H1 (cell line): ENCODE results near the gene JAG1. TPM values are rescaled to one million over a fixed set of nuclear protein-coding genes. Genes with fewer than 3 reads are reported as not detected.

Experiments used
- CTCF ChIA-PET: fragments of 300-600 bp; sonication (Branson Sonifier 250); formaldehyde crosslinking; loops from one replicate; lab custom pipeline; 2021; ENCODE audit not compliant: partially characterized antibody; lab: Charles Lee
- POLR2A ChIA-PET: fragments of 300-600 bp; sonication (Branson Sonifier 250); formaldehyde crosslinking; loops from one replicate; lab custom pipeline; 2021; ENCODE audit warnings: inconsistent platforms; ENCODE audit not compliant: partially characterized antibody; lab: Charles Lee
- DNase-seq, 2 experiments: peaks; one replicate each; pipeline versions ENCODE4 v3.0.0 to v3.0.0-alpha.2; 2010 to 2022; ENCODE audit warnings: low spot score in 2 of 2, low read depth in 1 of 2, mixed read lengths in 1 of 2
- FAIRE-seq: peaks from 2 replicates; lab custom pipeline; 2011; peaks lifted over from hg19 to GRCh38; lab: Jason Lieb, UNC
- H2AFZ ChIP-seq: 2 replicates; pipeline ENCODE4 v1.8.1; 2012; ENCODE audit warnings: low read length, inconsistent platforms
- H2AK5ac ChIP-seq: 2 replicates; pipeline ENCODE4 v1.6.1; 2013; ENCODE audit warnings: low read depth, low read length
- H2BK120ac ChIP-seq: replicated peaks from 2 replicates; pipeline ENCODE3; 2013; ENCODE audit warnings: low read depth, low read length, inconsistent platforms
- H2BK12ac ChIP-seq: 2 replicates; pipeline ENCODE4 v1.6.1; 2013; ENCODE audit warnings: low read depth, low read length
- H2BK15ac ChIP-seq: 2 replicates; pipeline ENCODE4 v1.6.1; 2013; ENCODE audit warnings: low read length
- H2BK20ac ChIP-seq: 2 replicates; pipeline ENCODE4 v1.6.1; 2013; ENCODE audit warnings: low read length
- H2BK5ac ChIP-seq: 2 replicates; pipeline ENCODE4 v1.6.1; 2013; ENCODE audit warnings: low read depth, low read length
- H3K14ac ChIP-seq: 2 replicates; pipeline ENCODE4 v1.6.1; 2013; ENCODE audit warnings: inconsistent platforms; ENCODE audit not compliant: insufficient read length
- H3K18ac ChIP-seq: 2 replicates; pipeline ENCODE4 v1.6.1; 2013; ENCODE audit warnings: low read length; ENCODE audit errors: extremely low read depth
- H3K23ac ChIP-seq: 2 replicates; pipeline ENCODE4 v1.6.1; 2013; ENCODE audit warnings: inconsistent platforms; ENCODE audit not compliant: insufficient read length
- H3K23me2 ChIP-seq: 2 replicates; pipeline ENCODE4 v1.6.1; 2013; ENCODE audit warnings: low read depth, low read length
- H3K27ac ChIP-seq: 2 replicates; pipeline ENCODE4 v1.6.1; 2011; ENCODE audit warnings: low read depth, low read length, inconsistent platforms
- H3K27me3 ChIP-seq, 4 experiments: replicated peaks in 1 of 4; 1 replicate in 1 of 4; 2 replicates in 3 of 4; pipeline versions ENCODE4 v1.6.1 to v1.8.1; 2011 to 2013; ENCODE audit warnings: low read length in 3 of 4, mild to moderate bottlenecking in 3 of 4, inconsistent platforms in 2 of 4, mixed read lengths in 2 of 4, moderate library complexity in 1 of 4; ENCODE audit not compliant: control insufficient read depth in 3 of 4, insufficient read depth in 3 of 4; ENCODE audit errors: extremely low read depth in 1 of 4
- H3K36me3 ChIP-seq, 4 experiments: 2 replicates each; pipeline versions ENCODE4 v1.6.1 to v1.8.1; 2011 to 2013; ENCODE audit warnings: mild to moderate bottlenecking in 4 of 4, low read length in 3 of 4, moderate library complexity in 2 of 4, control low read depth in 1 of 4, inconsistent platforms in 1 of 4; ENCODE audit not compliant: insufficient read depth in 4 of 4, control insufficient read depth in 2 of 4
- H3K4ac ChIP-seq: replicated peaks from 2 replicates; pipeline ENCODE3; 2013; ENCODE audit warnings: low read length, low read depth, mixed read lengths, inconsistent platforms; ENCODE audit not compliant: insufficient read length
- H3K4me1 ChIP-seq, 4 experiments: replicated peaks in 1 of 4; 1 replicate in 1 of 4; 2 replicates in 3 of 4; pipeline versions ENCODE4 v1.6.1 to v1.8.1; 2011 to 2013; ENCODE audit warnings: low read length in 3 of 4, inconsistent platforms in 2 of 4, mixed read lengths in 1 of 4; ENCODE audit not compliant: insufficient read depth in 4 of 4, control insufficient read depth in 3 of 4
- H3K4me2 ChIP-seq, 2 experiments: 2 replicates each; pipeline versions ENCODE4 v1.6.1 to v1.8.1; 2011 to 2013; ENCODE audit warnings: low read depth in 2 of 2, low read length in 2 of 2, control low read depth in 1 of 2, inconsistent platforms in 1 of 2, mild to moderate bottlenecking in 1 of 2; ENCODE audit not compliant: insufficient read depth in 1 of 2
- H3K4me3 ChIP-seq, 4 experiments: fragments of 200-600, 300-600 bp in 1 of 4; sonication (generic), shearing (Covaris generic), sonication (Bioruptor Twin) in 1 of 4; 2 replicates each; pipeline versions ENCODE4 v1.5.1 to v1.8.1; 2011 to 2016; ENCODE audit warnings: low read length in 4 of 4, low read depth in 3 of 4, control low read depth in 2 of 4, inconsistent platforms in 2 of 4, mild to moderate bottlenecking in 2 of 4, mixed read lengths in 1 of 4, moderate library complexity in 1 of 4; ENCODE audit not compliant: insufficient read depth in 2 of 4; ENCODE audit errors: extremely low read depth in 1 of 4
- H3K56ac ChIP-seq: replicated peaks from 2 replicates; pipeline ENCODE3; 2013; ENCODE audit warnings: low read depth, mild to moderate bottlenecking, mixed read lengths, low read length, inconsistent platforms; ENCODE audit not compliant: insufficient read length
- H3K79me1 ChIP-seq: 2 replicates; pipeline ENCODE4 v1.6.1; 2013; ENCODE audit warnings: low read depth, low read length, control low read depth
- H3K79me2 ChIP-seq, 2 experiments: 2 replicates each; pipeline versions ENCODE4 v1.6.1 to v1.8.1; 2012 to 2013; ENCODE audit warnings: low read length in 2 of 2, mild to moderate bottlenecking in 2 of 2, inconsistent platforms in 1 of 2; ENCODE audit not compliant: insufficient read depth in 2 of 2, control insufficient read depth in 1 of 2
- H3K9ac ChIP-seq, 4 experiments: replicated peaks in 1 of 4; 1 replicate in 1 of 4; 2 replicates in 3 of 4; pipeline versions ENCODE4 v1.6.1 to v1.8.1; 2011 to 2013; ENCODE audit warnings: low read depth in 3 of 4, low read length in 3 of 4, control low read depth in 2 of 4, mild to moderate bottlenecking in 2 of 4, moderate library complexity in 2 of 4, inconsistent platforms in 1 of 4; ENCODE audit errors: extremely low read depth in 1 of 4
- H3K9me3 ChIP-seq, 2 experiments: 2 replicates each; pipeline versions ENCODE4 v1.6.1 to v1.8.1; 2012 to 2013; ENCODE audit warnings: mild to moderate bottlenecking in 2 of 2, moderate library complexity in 2 of 2, control low read depth in 1 of 2, inconsistent platforms in 1 of 2, low read depth in 1 of 2, low read length in 1 of 2, mixed read lengths in 1 of 2; ENCODE audit not compliant: insufficient read depth in 2 of 2
- H4K20me1 ChIP-seq, 2 experiments: replicated peaks in 1 of 2; 2 replicates each; pipeline versions ENCODE3 to v1.8.1; 2011 to 2013; ENCODE audit warnings: inconsistent platforms in 2 of 2, low read length in 2 of 2, mild to moderate bottlenecking in 1 of 2; ENCODE audit not compliant: insufficient read depth in 2 of 2, control insufficient read depth in 1 of 2
- H4K5ac ChIP-seq: 2 replicates; pipeline ENCODE4 v1.6.1; 2013; ENCODE audit warnings: low read length, low read depth, mixed read lengths, inconsistent platforms; ENCODE audit not compliant: insufficient read length
- H4K8ac ChIP-seq: 2 replicates; pipeline ENCODE4 v1.8.0; 2013; ENCODE audit warnings: mild to moderate bottlenecking, moderate library complexity, low read length, inconsistent platforms; ENCODE audit not compliant: insufficient read depth; ENCODE audit errors: extremely low read depth
- H4K91ac ChIP-seq: replicated peaks from 2 replicates; pipeline ENCODE3; 2013; ENCODE audit warnings: low read length, mixed read lengths, inconsistent platforms; ENCODE audit not compliant: insufficient read length
- ASH2L ChIP-seq: fragments of 200-600, 300-600 bp; sonication (generic); IDR thresholded peaks from one replicate; pipeline ENCODE4 v1.7.1; 2017; ENCODE audit warnings: low read length
- BACH1 ChIP-seq: IDR thresholded peaks from 2 replicates; pipeline ENCODE4 v1.6.1; 2012; ENCODE audit warnings: low read length, improper control_type of control experiment
- CBX8 ChIP-seq: fragments of 300-800, 300-1000 bp; sonication (generic); IDR thresholded peaks from 2 replicates; pipeline ENCODE4 v1.7.1; 2016; ENCODE audit warnings: low read depth, low read length, borderline replicate concordance
- CHD1 ChIP-seq: IDR thresholded peaks from 2 replicates; pipeline ENCODE4 v1.6.1; 2012; ENCODE audit warnings: low read depth, low read length, improper control_type of control experiment
- CTBP2 ChIP-seq: IDR thresholded peaks from 2 replicates; pipeline ENCODE4 v1.7.0; 2011; ENCODE audit warnings: borderline replicate concordance, mild to moderate bottlenecking, moderate library complexity, mixed read lengths, low read length; ENCODE audit not compliant: insufficient read depth, insufficient read length
- GTF2F1 ChIP-seq: IDR thresholded peaks from 2 replicates; pipeline ENCODE4 v1.6.1; 2012; ENCODE audit warnings: low read depth, low read length, improper control_type of control experiment, borderline replicate concordance
- NANOG ChIP-seq: IDR thresholded peaks from 2 replicates; pipeline ENCODE4 v1.6.1; 2011; ENCODE audit warnings: low read length, low read depth, mild to moderate bottlenecking, inconsistent platforms; ENCODE audit not compliant: insufficient read depth, poor library complexity, severe bottlenecking
- RFX5 ChIP-seq: IDR thresholded peaks from 2 replicates; pipeline ENCODE4 v1.6.1; 2011; ENCODE audit warnings: low read depth, low read length, improper control_type of control experiment, borderline replicate concordance
- RNF2 ChIP-seq: fragments of 200-900, 300-1000 bp; sonication (generic); IDR thresholded peaks from 2 replicates; pipeline ENCODE4 v1.7.1; 2016; ENCODE audit warnings: borderline replicate concordance, low read depth, mild to moderate bottlenecking, antibody characterized with exemption, low read length; ENCODE audit not compliant: poor library complexity, severe bottlenecking; ENCODE audit errors: missing control alignments
- TAF1 ChIP-seq: IDR thresholded peaks from 2 replicates; pipeline ENCODE4 v1.6.1; 2011; ENCODE audit warnings: mild to moderate bottlenecking, low read depth, low read length
- TCF12 ChIP-seq: IDR thresholded peaks from 2 replicates; pipeline ENCODE4 v1.6.1; 2011; ENCODE audit warnings: low read depth, mild to moderate bottlenecking, low read length
- TEAD4 ChIP-seq: IDR thresholded peaks from 2 replicates; pipeline ENCODE4 v1.6.1; 2012; ENCODE audit warnings: low read depth, low read length, inconsistent platforms, mixed read lengths
- ZNF274 ChIP-seq: IDR thresholded peaks from 2 replicates; pipeline ENCODE4 v1.7.0; 2012; ENCODE audit warnings: low read length, borderline replicate concordance; ENCODE audit errors: extremely low read depth
- WGBS, 2 experiments: shearing (Covaris generic) in 1 of 2; methylation state at CpG; one replicate each; pipeline versions ENCODE4 v1.1.6 to v1.1.7; 2013 to 2015; ENCODE audit warnings: low lambda C conversion rate in 2 of 2, mixed read lengths in 2 of 2, inconsistent platforms in 1 of 2, low coverage in 1 of 2, missing lambda C conversion rate in 1 of 2; ENCODE audit not compliant: insufficient replicate concordance in 2 of 2, insufficient coverage in 1 of 2, insufficient read length in 1 of 2; ENCODE audit errors: extremely low coverage in 1 of 2, missing lambda C conversion rate in 1 of 2; 5-methylcytosine and 5-hydroxymethylcytosine counted together
- polyA plus RNA-seq, 7 experiments: library from polyadenylated mRNA; depleted of rRNA in 3 of 7; stranded (reverse) in 5 of 7; unstranded in 2 of 7; fragments of >200 nt in 5 of 7; fragments of 200-250 nt in 2 of 7; gene quantifications; 1 replicate in 5 of 7; 2 replicates in 1 of 7; 4 replicates in 1 of 7; pipeline versions ENCODE4 v1.2.1 to v1.2.3, GENCODE V29; 2011 to 2013; ENCODE audit warnings: missing spikeins in 2 of 7, mixed read lengths in 2 of 7
- total RNA-seq: library from RNA; stranded (reverse); fragmentation: NEBNext Ultra II Directional; extraction: Animal tissue kit (Norgen Biotek cat#: 25700); gene quantifications from 2 replicates; pipeline ENCODE4 v1.2.1, GENCODE V29; 2021

Gene JAG1
- total and polyA plus RNA-seq, 2 of the 8 experiments (the other 6 are each of a cell fraction or from before 2014, with no cell fraction given), result 13.5 to 27.3 TPM

DNA sequence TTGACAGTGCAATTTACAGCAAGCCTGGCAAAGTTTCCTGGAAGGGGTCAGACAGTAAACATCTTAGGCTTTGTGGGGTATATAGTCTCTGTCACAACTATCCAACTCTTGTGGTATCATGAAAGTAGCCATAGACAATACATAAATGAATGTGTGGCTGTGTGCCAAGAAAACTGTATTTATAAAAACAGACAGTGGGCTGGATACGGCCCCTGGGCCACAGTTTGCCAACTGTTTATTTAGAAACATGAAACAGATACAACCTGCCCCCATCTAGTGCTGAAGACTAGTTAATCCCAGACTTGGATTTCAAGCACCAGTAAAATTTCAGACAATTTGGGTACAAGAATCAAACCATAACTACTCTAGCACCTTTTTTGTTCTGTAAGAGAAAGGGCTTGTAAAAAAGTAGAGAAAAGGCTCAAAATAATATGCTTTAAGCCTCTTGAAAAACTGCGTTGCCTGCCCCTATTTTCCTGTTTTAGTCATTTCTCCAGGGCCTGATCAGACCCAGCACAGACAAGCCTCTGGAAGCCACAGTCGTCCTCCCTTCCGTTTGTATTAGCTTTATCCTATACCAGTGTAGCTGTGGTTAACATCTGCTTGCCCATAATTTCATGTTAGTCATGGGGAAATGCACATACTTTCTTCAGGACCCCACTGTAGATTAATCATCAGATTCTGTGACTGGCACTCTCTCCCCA is 30.8 kb downstream of the JAG1 start:
- FAIRE-seq (no peak), DNase-seq (no peak)
- no peaks in the 10 kb centered on the region for H3K79me2 ChIP-seq
- 79% methylated on average over 4 of the region's 4 CpGs; no CpG with 5 or more reads in 1 of the 2 experiments for WGBS, 2 experiments
- H3K9ac ChIP-seq, result no peak overlapping the region
- H3K18ac ChIP-seq, result no peak overlapping the region
- H4K8ac ChIP-seq, result no peak overlapping the region
- no peak overlapping the region for H2AFZ ChIP-seq
- H3K4me3 ChIP-seq, result no peak overlapping the region
- no peak overlapping the region for H2AK5ac ChIP-seq
- peaks cover 1 to 12% of the 10 kb centered on the region in 2 experiments for H4K20me1 ChIP-seq
- no peak overlapping the region for H3K14ac ChIP-seq
- no peak overlapping the region for H3K4me2 ChIP-seq
- no peak overlapping the region for H4K91ac ChIP-seq
- no peak overlapping the region for H4K5ac ChIP-seq
- ChIA-PET CTCF (interaction anchor here (0.9 to 1.1 kb wide), 3 partner anchors 18 to 147 kb away, joined by 3 read pairs; no protein-coding TSS in a partner anchor), POLR2A (no interaction called here)
- H3K23ac ChIP-seq, result no peak overlapping the region
- no peak overlapping the region for H3K56ac ChIP-seq
- H2BK15ac ChIP-seq, result no peak overlapping the region
- no peaks in the 10 kb centered on the region for H3K27me3 ChIP-seq
- H2BK5ac ChIP-seq, result no peak overlapping the region
- peaks cover 0 to 9% (median 4%) of the 10 kb centered on the region in 4 experiments; a peak in 4 of 7 replicates for H3K4me1 ChIP-seq
- no peaks in the 10 kb centered on the region for H3K9me3 ChIP-seq
- H3K36me3 ChIP-seq, result peaks cover 44 to 98% (median 87%) of the 10 kb centered on the region in 4 experiments
- no peak overlapping the region for H2BK12ac ChIP-seq
- no peak overlapping the region for H2BK120ac ChIP-seq
- no peaks in the 10 kb centered on the region for H3K79me1 ChIP-seq
- no peak overlapping the region for H3K4ac ChIP-seq
- no peak overlapping the region for H3K27ac ChIP-seq
- H3K23me2 ChIP-seq, result no peaks in the 10 kb centered on the region
- no peak overlapping the region for H2BK20ac ChIP-seq
- TF ChIP-seq CBX8 (no peak), TCF12 (no peak), ASH2L (no peak), TEAD4 (no peak), BACH1 (no peak), RNF2 (no peak), GTF2F1 (no peak), ZNF274 (no peak), NANOG (no peak), CHD1 (no peak), CTBP2 (no peak), TAF1 (no peak), RFX5 (no peak)
